ACC112 (cell line): ENCODE results near the gene PRKCE.

Experiments used
- H2AFZ ChIP-seq: fragments of 200-600 bp; sonication (generic); one replicate; pipeline ENCODE4 v1.6.0; 2017; ENCODE audit warnings: antibody characterized with exemption, low read length; ENCODE audit not compliant: unreplicated experiment
- H3K27ac ChIP-seq: fragments of 200-600 bp; sonication (generic); 2 replicates; pipeline ENCODE4 v1.5.1; 2014; ENCODE audit warnings: low read depth, mild to moderate bottlenecking, antibody characterized with exemption, low read length, moderate library complexity
- H3K27me3 ChIP-seq: fragments of 200-600 bp; sonication (generic); 2 replicates; pipeline ENCODE4 v1.6.1; 2014; ENCODE audit warnings: mild to moderate bottlenecking, antibody characterized with exemption, low read length, moderate library complexity, mixed read lengths; ENCODE audit not compliant: insufficient read depth
- H3K36me3 ChIP-seq: fragments of 200-600 bp; sonication (generic); 2 replicates; pipeline ENCODE4 v1.6.1; 2016; ENCODE audit warnings: mild to moderate bottlenecking, antibody characterized with exemption, low read length, moderate library complexity, mixed read lengths; ENCODE audit not compliant: insufficient read depth
- H3K4me1 ChIP-seq: fragments of 200-600 bp; sonication (generic); one replicate; pipeline ENCODE4 v1.6.1; 2016; ENCODE audit warnings: low read length, mixed read lengths; ENCODE audit not compliant: insufficient read depth, unreplicated experiment, control insufficient read depth
- H3K4me3 ChIP-seq: fragments of 200-600 bp; sonication (generic); 2 replicates; pipeline ENCODE4 v1.5.1; 2014; ENCODE audit warnings: mild to moderate bottlenecking, low read depth, low read length
- H3K79me2 ChIP-seq: fragments of 200-600 bp; sonication (generic); one replicate; pipeline ENCODE4 v1.6.0; 2016; ENCODE audit warnings: low read length; ENCODE audit not compliant: control insufficient read depth, unreplicated experiment, insufficient read depth

Gene PRKCE

GRCh38 chr2:45922577-45922988 is 271.1 kb downstream of the PRKCE start:
- H2AFZ ChIP-seq: no peak overlapping the region
- no peaks in the 10 kb centered on the region for H3K36me3 ChIP-seq
- no peak overlapping the region for H3K4me3 ChIP-seq
- no peak overlapping the region for H3K27ac ChIP-seq
- no peaks in the 10 kb centered on the region for H3K79me2 ChIP-seq
- peaks cover 6% of the 10 kb centered on the region for H3K4me1 ChIP-seq
- no peaks in the 10 kb centered on the region for H3K27me3 ChIP-seq

- Histone ChIP-seq H2AFZ (no peak overlapping the region), H3K27me3 (no peaks in the 10 kb centered on the region), H3K27ac (no peak overlapping the region), H3K79me2 (no peaks in the 10 kb centered on the region), H3K4me1 (peaks cover 6% of the 10 kb centered on the region), H3K4me3 (no peak overlapping the region), H3K36me3 (no peaks in the 10 kb centered on the region)
These were observed 272.2 kb downstream of the PRKCE start for GRCh38 chr2:45923701-45924100.

GRCh38 chr2:45925026-45925425 is 273.6 kb downstream of the PRKCE start:
- H3K79me2 ChIP-seq: no peaks in the 10 kb centered on the region
- no peak overlapping the region for H2AFZ ChIP-seq
- H3K27ac ChIP-seq: no peak overlapping the region
- H3K36me3 ChIP-seq: no peaks in the 10 kb centered on the region
- no peaks in the 10 kb centered on the region for H3K27me3 ChIP-seq
- no peak overlapping the region for H3K4me3 ChIP-seq
- peaks cover 6% of the 10 kb centered on the region for H3K4me1 ChIP-seq

GRCh38 chr2:45925636-45926366 is 274.3 kb downstream of the PRKCE start:
- Histone ChIP-seq H3K36me3 (no peaks in the 10 kb centered on the region), H3K4me3 (no peak overlapping the region), H2AFZ (no peak overlapping the region), H3K27me3 (no peaks in the 10 kb centered on the region), H3K27ac (no peak overlapping the region), H3K4me1 (peaks cover 6% of the 10 kb centered on the region), H3K79me2 (no peaks in the 10 kb centered on the region)

GRCh38 chr2:45928946-45929345 is 277.5 kb downstream of the PRKCE start:
- Histone ChIP-seq H3K4me1 (peaks cover 16% of the 10 kb centered on the region), H3K36me3 (no peaks in the 10 kb centered on the region), H3K27ac (no peak overlapping the region), H3K27me3 (no peaks in the 10 kb centered on the region), H3K4me3 (no peak overlapping the region), H3K79me2 (no peaks in the 10 kb centered on the region), H2AFZ (no peak overlapping the region)

- no peaks in the 10 kb centered on the region for H3K36me3 ChIP-seq
- no peaks in the 10 kb centered on the region for H3K79me2 ChIP-seq
- no peak overlapping the region for H2AFZ ChIP-seq
- H3K27ac ChIP-seq: no peak overlapping the region
- peaks cover 12% of the 10 kb centered on the region for H3K4me1 ChIP-seq
- H3K27me3 ChIP-seq: no peaks in the 10 kb centered on the region
- no peak overlapping the region for H3K4me3 ChIP-seq
These were observed 278.4 kb downstream of the PRKCE start for GRCh38 chr2:45929674-45930395.

- Histone ChIP-seq H2AFZ (no peak overlapping the region), H3K4me3 (no peak overlapping the region), H3K27me3 (no peaks in the 10 kb centered on the region), H3K79me2 (no peaks in the 10 kb centered on the region), H3K36me3 (no peaks in the 10 kb centered on the region), H3K27ac (no peak overlapping the region), H3K4me1 (peaks cover 12% of the 10 kb centered on the region)
These were observed 278.9 kb downstream of the PRKCE start for GRCh38 chr2:45930396-45930792.

GRCh38 chr2:45932278-45932975 is 281.0 kb downstream of the PRKCE start:
- Histone ChIP-seq H3K27me3 (no peaks in the 10 kb centered on the region), H3K4me3 (no peak overlapping the region), H3K36me3 (no peaks in the 10 kb centered on the region), H3K27ac (no peak overlapping the region), H3K4me1 (peaks cover 24% of the 10 kb centered on the region), H2AFZ (no peak overlapping the region), H3K79me2 (no peaks in the 10 kb centered on the region)

- H3K27ac ChIP-seq: peak overlapping the region; percentile 62
- no peaks in the 10 kb centered on the region for H3K27me3 ChIP-seq
- no peak overlapping the region for H3K4me3 ChIP-seq
- no peaks in the 10 kb centered on the region for H3K36me3 ChIP-seq
- no peaks in the 10 kb centered on the region for H3K79me2 ChIP-seq
- H3K4me1 ChIP-seq: peaks cover 42% of the 10 kb centered on the region
- H2AFZ ChIP-seq: no peak overlapping the region
These were observed 284.5 kb downstream of the PRKCE start for GRCh38 chr2:45935791-45936622.

GRCh38 chr2:45936623-45936979 is 285.1 kb downstream of the PRKCE start:
- Histone ChIP-seq H3K4me3 (no peak overlapping the region), H3K27me3 (no peaks in the 10 kb centered on the region), H2AFZ (no peak overlapping the region), H3K4me1 (peaks cover 42% of the 10 kb centered on the region), H3K79me2 (no peaks in the 10 kb centered on the region), H3K36me3 (no peaks in the 10 kb centered on the region), H3K27ac (peak overlapping the region; percentile 42; the same call in 1 of the 2 replicates)
